GM12892 (cell line): ENCODE data around the gene RRP7A.
"Not testable (repeated sequence)": the region's sequence is repeated elsewhere in the genome, so short reads cannot be mapped to it uniquely, and the experiment has no call there.

Experiments used
- POLR2A ChIP-seq: IDR thresholded peaks from 2 replicates; pipeline ENCODE4 v1.6.1; 2011; ENCODE audit warnings: low read depth, low read length, control low read depth
- TAF1 ChIP-seq: IDR thresholded peaks from 2 replicates; pipeline ENCODE4 v1.6.1; 2011; ENCODE audit warnings: low read depth, mild to moderate bottlenecking, control low read depth, low read length, borderline replicate concordance

DNA sequence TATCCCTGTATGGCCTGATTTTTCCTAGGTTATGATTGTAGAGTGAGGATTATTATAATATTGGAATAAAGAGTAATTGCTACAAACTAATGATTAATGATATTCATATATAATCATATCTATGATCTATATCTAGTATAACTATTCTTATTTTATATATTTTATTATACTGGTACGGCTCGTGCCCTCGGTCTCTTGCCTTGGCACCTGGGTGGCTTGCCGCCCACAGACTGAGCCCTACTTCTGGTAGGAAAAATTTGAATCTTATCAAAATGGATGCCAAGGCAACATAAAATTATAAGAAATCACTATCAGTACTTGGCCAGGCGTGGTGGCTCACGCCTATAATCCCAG, 32.7 kb upstream of the RRP7A start:
- TF ChIP-seq POLR2A, TAF1: not testable (repeated sequence)
